Pancreas (tissue), 10 donors: Measurements from ENCODE around the gene CXXC5. TPM values are rescaled to one million over a fixed set of nuclear protein-coding genes. Genes with fewer than 3 reads are reported as not detected.

Experiments
- ATAC-seq, 4 donors: fragments of 200-7000 bp; cut with Tn5 transposase; one replicate each; pipeline versions ENCODE4 v1.8.0 to v1.9.1; 2020; ENCODE audit warnings: mild to moderate bottlenecking in 4 of 4, moderate library complexity in 4 of 4
- DNase-seq, 6 donors: peaks; one replicate each; pipeline ENCODE4 v3.0.0-alpha.2; 2020
- FAIRE-seq: peaks from 2 replicates; lab custom pipeline; 2012; peaks lifted over from hg19 to GRCh38; lab: Jason Lieb, UNC
- H3K27ac ChIP-seq, 4 donors: fragments of 200-600 bp; sonication (generic); 1 replicate in 3 of 4; 2 replicates in 1 of 4; pipeline versions ENCODE4 v1.5.0 to v1.8.0; 2020
- H3K27me3 ChIP-seq, 4 donors: fragments of 200-600 bp; one replicate each; pipeline ENCODE4 v1.8.0; 2021
- H3K36me3 ChIP-seq, 3 donors: fragments of 200-600 bp; sonication (generic) in 1 of 3; one replicate each; pipeline versions ENCODE4 v1.5.0 to v1.8.0; 2020 to 2021
- H3K4me1 ChIP-seq, 3 donors: fragments of 200-600 bp; one replicate each; pipeline ENCODE4 v1.8.0; 2021
- H3K4me3 ChIP-seq, 4 donors: fragments of 200-600 bp; sonication (generic) in 2 of 4; one replicate each; pipeline versions ENCODE4 v1.5.0 to v1.8.0; 2020 to 2021
- H3K9me3 ChIP-seq, 4 donors: fragments of 200-600 bp; one replicate each; pipeline ENCODE4 v1.8.0; 2021
- WGBS, 2 donors: extraction: QIAGEN DNeasy Blood & Tissue Kit; methylation state at CpG; one replicate each; pipeline ENCODE4 v1.1.7; 2013; 5-methylcytosine and 5-hydroxymethylcytosine counted together
- intact Hi-C, 3 donors: fragments of 100-400 bp; cut with DNase I; formaldehyde crosslinking; loops; one replicate each; pipeline versions ENCODE4 v1.11.1 to v1.14.2; 2022
- polyA plus RNA-seq, 2 donors: library from polyadenylated mRNA; stranded (reverse); fragments of 200-250 nt; gene quantifications; one replicate each; pipeline ENCODE4 v1.2.3, GENCODE V29; 2013
- total RNA-seq, 6 donors: library from RNA; stranded (reverse); fragmentation: NEBNext Ultra II Directional in 4 of 6; extraction: Animal tissue kit (Norgen Biotek cat#: 25700) in 4 of 6; gene quantifications; one replicate each; pipeline versions ENCODE4 v1.2.1 to v1.2.4, GENCODE V29; 2021 to 2023
- TF ChIP-seq, protein P1 (sequence below), 4 donors: fragments of 200-600 bp; sonication (generic) in 3 of 4; IDR thresholded peaks; one replicate each; pipeline versions ENCODE4 v1.5.0 to v1.8.0; 2021; ENCODE audit warnings: antibody characterized with exemption in 4 of 4
- donor health status: healthy with polysubstance abuse.
- donor health status: DM: no; HTN: no; CAD: no; lungs with moderate emphysema.
- donor health status: DM: no; HTN: no; CAD: no.
- donor health status: control.
- donor health status: control.
- donor health status: Bipolar disorder and iron deficiency.
- donor health status: DM: yes; HTN: yes; CAD: no.
- donor health status: DM: no; HTN: no; CAD: no.
- donor health status: DM: no; HTN: no; CAD: no.
- donor health status: DM: yes; HTN: yes; CAD: no.

CXXC5 gene
- total and polyA plus RNA-seq, 8 donors: 33.0 to 70.5 (median 44.1) TPM

DNA sequence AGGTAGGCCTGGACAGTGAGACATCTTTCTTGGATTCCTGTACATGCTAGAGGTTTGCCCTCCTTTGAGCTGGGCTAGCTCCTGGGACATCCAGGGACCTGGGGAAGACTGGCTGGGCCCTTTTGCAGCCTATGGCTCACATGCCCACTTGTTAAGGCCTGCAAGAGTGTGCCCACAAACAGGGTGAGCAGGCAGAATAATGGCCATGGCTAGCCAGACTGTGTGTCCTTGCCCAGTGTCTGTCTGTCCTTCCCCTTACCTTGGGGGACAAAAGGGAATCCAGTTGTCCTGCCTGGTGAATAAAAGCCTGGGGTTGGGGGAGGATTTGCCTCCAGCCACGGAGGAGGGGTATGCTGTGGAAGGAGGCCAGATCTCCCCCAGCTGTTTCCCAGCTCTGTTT, 13.0 kb upstream of the CXXC5 start:
- Histone ChIP-seq H3K4me1 (peaks cover 30 to 34% (median 34%) of the 10 kb centered on the region in 3 donors), H3K4me3 (no peak overlapping the region), H3K27ac (peak overlapping the region; percentile 11 to 99 (median 76)), H3K36me3 (no peaks in the 10 kb centered on the region), H3K9me3 (no peaks in the 10 kb centered on the region), H3K27me3 (no peaks in the 10 kb centered on the region)
- 19 to 44% methylated on average over 1 of the region's 1 CpG for WGBS, 2 donors
- intact Hi-C loops: loop anchor here in 2 of 3 donors (2.0 to 10.0 kb wide), 3 partner anchors 50 to 132 kb away; no protein-coding TSS in a partner anchor
- DNase-seq: peak in 1 of 6 donors; percentile 3
- TF ChIP-seq, protein P1, sequence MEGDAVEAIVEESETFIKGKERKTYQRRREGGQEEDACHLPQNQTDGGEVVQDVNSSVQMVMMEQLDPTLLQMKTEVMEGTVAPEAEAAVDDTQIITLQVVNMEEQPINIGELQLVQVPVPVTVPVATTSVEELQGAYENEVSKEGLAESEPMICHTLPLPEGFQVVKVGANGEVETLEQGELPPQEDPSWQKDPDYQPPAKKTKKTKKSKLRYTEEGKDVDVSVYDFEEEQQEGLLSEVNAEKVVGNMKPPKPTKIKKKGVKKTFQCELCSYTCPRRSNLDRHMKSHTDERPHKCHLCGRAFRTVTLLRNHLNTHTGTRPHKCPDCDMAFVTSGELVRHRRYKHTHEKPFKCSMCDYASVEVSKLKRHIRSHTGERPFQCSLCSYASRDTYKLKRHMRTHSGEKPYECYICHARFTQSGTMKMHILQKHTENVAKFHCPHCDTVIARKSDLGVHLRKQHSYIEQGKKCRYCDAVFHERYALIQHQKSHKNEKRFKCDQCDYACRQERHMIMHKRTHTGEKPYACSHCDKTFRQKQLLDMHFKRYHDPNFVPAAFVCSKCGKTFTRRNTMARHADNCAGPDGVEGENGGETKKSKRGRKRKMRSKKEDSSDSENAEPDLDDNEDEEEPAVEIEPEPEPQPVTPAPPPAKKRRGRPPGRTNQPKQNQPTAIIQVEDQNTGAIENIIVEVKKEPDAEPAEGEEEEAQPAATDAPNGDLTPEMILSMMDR (IDR thresholded peaks at IDR 0.05): no peak
- no peak for FAIRE-seq
- no peak for ATAC-seq

- peak in 3 of 4 donors; percentile 12 to 38 (median 29) for ATAC-seq
- intact Hi-C loops: loop anchor here in 2 of 3 donors (2.0 to 10.0 kb wide), 3 partner anchors 49 to 131 kb away; no protein-coding TSS in a partner anchor
- no peak overlapping the region for H3K4me3 ChIP-seq
- no peaks in the 10 kb centered on the region for H3K27me3 ChIP-seq
- no peak for FAIRE-seq
- no peaks in the 10 kb centered on the region for H3K9me3 ChIP-seq
- H3K27ac ChIP-seq: peak overlapping the region; percentile 11 to 99 (median 76)
- peaks cover 32 to 36% (median 35%) of the 10 kb centered on the region in 3 donors for H3K4me1 ChIP-seq
- peak; percentile 66 to 86 (median 76) for DNase-seq
- TF ChIP-seq, protein P1 (IDR thresholded peaks at IDR 0.05): peak; percentile 20 to 54 (median 46)
- no peaks in the 10 kb centered on the region for H3K36me3 ChIP-seq
Observed at GRCh38 chr5:139635606-139636206, 12.4 kb upstream of the CXXC5 start.

DNA sequence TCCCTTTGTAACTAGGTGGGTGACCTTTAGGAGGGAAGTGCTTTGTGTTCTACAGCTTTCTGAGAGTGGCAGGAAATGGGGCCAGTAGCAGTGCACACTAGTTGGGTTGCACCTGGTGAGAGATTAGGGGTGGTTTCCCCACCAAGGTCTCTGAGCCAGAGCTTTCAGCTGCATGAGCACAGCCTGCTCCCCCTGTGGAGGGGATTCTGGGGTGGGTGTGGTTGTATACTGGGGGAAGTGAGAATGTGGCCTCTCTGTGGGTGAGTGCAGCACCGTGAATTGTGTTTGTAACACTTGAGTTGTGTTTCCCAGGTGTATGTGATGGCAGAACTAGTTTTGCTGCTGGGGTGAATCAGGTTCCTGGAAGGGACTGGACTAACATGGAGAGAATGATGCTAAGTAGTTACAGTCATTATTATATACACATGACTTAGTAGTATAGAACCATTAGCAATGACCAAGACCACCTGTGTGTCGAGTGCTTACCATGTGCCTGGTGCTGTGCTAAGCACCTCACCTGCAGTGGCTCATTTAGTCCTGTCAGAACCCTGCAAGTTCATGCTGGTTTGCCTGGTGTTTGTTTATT, 11.8 kb upstream of the CXXC5 start:
- Histone ChIP-seq H3K4me1 (peaks cover 32 to 36% (median 35%) of the 10 kb centered on the region in 3 donors), H3K27me3 (no peaks in the 10 kb centered on the region), H3K36me3 (no peaks in the 10 kb centered on the region), H3K27ac (peak overlapping the region; percentile 93 to 99 (median 97)), H3K9me3 (no peaks in the 10 kb centered on the region), H3K4me3 (no peak overlapping the region)
- intact Hi-C loops: loop anchor here in 1 of 3 donors (10.0 kb wide), 2 partner anchors 49 to 129 kb away; no protein-coding TSS in a partner anchor
- FAIRE-seq: no peak
- no peak for ATAC-seq
- 41 to 44% methylated on average over 2 of the region's 2 CpGs for WGBS, 2 donors
- TF ChIP-seq, protein P1 (IDR thresholded peaks at IDR 0.05): no peak
- peak in 3 of 6 donors; percentile 52 to 63 (median 52) for DNase-seq

- H3K27me3 ChIP-seq: no peaks in the 10 kb centered on the region
- no peaks in the 10 kb centered on the region for H3K36me3 ChIP-seq
- H3K4me1 ChIP-seq: peaks cover 32 to 36% (median 35%) of the 10 kb centered on the region in 3 donors
- H3K4me3 ChIP-seq: peak overlapping the region in 3 of 4 donors; percentile 38 to 55 (median 54)
- H3K27ac ChIP-seq: peak overlapping the region; percentile 93 to 99 (median 97)
- no peaks in the 10 kb centered on the region for H3K9me3 ChIP-seq
- ATAC-seq: peak; percentile 5 to 28 (median 16)
- TF ChIP-seq, protein P1 (IDR thresholded peaks at IDR 0.05): no peak
- no peak for FAIRE-seq
- 3 to 5% methylated on average over 6 of the region's 6 CpGs for WGBS, 2 donors
- intact Hi-C loops: loop anchor here in 1 of 3 donors (10.0 kb wide), 2 partner anchors 48 to 128 kb away; no protein-coding TSS in a partner anchor
- DNase-seq: no peak
Observed at GRCh38 chr5:139636975-139637408, 11.2 kb upstream of the CXXC5 start.
